K562 (cell line): Measurements from ENCODE around the gene LYPLA2. TPM values are rescaled to one million over a fixed set of nuclear protein-coding genes. Genes with fewer than 3 reads are reported as not detected.

Experiments
- CREM ChIP-seq: IDR thresholded peaks from 2 replicates; pipeline ENCODE4 v1.6.1; 2014; ENCODE audit warnings: antibody characterized with exemption, low read depth
- DACH1 ChIP-seq: fragments of 450-650 bp; IDR thresholded peaks from 2 replicates; pipeline ENCODE4 v1.6.1; 2018; ENCODE audit not compliant: partially characterized antibody
- HDAC8 ChIP-seq: fragments of 450-650 bp; IDR thresholded peaks from 2 replicates; pipeline ENCODE4 v1.6.1; 2016; ENCODE audit warnings: mild to moderate bottlenecking, missing genetic modification characterization, moderate library complexity, missing compliant biosample characterization
- LEF1 ChIP-seq: fragments of 450-650 bp; IDR thresholded peaks from 2 replicates; pipeline ENCODE4 v1.6.1; 2016; ENCODE audit warnings: mild to moderate bottlenecking
- POLR3A ChIP-seq: IDR thresholded peaks from 2 replicates; pipeline ENCODE4 v1.6.1; 2011; ENCODE audit warnings: borderline replicate concordance, mild to moderate bottlenecking, moderate library complexity; ENCODE audit not compliant: insufficient read length, insufficient read depth; ENCODE audit errors: extremely low read depth
- SUPT5H ChIP-seq: fragments of 450-650 bp; IDR thresholded peaks from 2 replicates; pipeline ENCODE4 v1.6.1; 2016
- TAF7 ChIP-seq: fragments of 450-650 bp; IDR thresholded peaks from 2 replicates; pipeline ENCODE4 v1.6.1; 2016; ENCODE audit warnings: missing genetic modification characterization, missing compliant biosample characterization
- ZNF197 ChIP-seq: fragments of 200-800 bp; sonication (Bioruptor generic); IDR thresholded peaks from 2 replicates; pipeline ENCODE4 v1.6.1; 2016; ENCODE audit warnings: low read depth, missing genetic modification characterization, missing compliant biosample characterization
- ZZZ3 ChIP-seq: fragments of 450-650 bp; IDR thresholded peaks from 2 replicates; pipeline ENCODE4 v1.6.1; 2016; ENCODE audit warnings: antibody characterized with exemption, mild to moderate bottlenecking, moderate library complexity
- polyA plus RNA-seq, 8 experiments: library from polyadenylated mRNA; depleted of rRNA in 4 of 8; stranded (reverse) in 5 of 8; unstranded in 3 of 8; fragments of >200 nt; fragmentation: Nextera tagmentation in 2 of 8; fragmentation: Illumina TruSeq in 1 of 8; extraction: Ambion mirVana in 2 of 8; extraction: Trizol in 1 of 8; gene quantifications; 2 replicates each; pipeline versions ENCODE4 v1.2.1 to v1.2.3, GENCODE V29; 2011 to 2014; ENCODE audit warnings: inconsistent platforms in 1 of 8, missing spikeins in 1 of 8
- total RNA-seq, 7 experiments: library from RNA; depleted of rRNA in 6 of 7; stranded (reverse); fragments of >200 nt in 6 of 7; fragmentation: Illumina TruSeq in 2 of 7; extraction: Trizol in 2 of 7; gene quantifications; 2 replicates each; pipeline versions ENCODE4 v1.2.1 to v1.2.3, GENCODE V29; 2011 to 2021; ENCODE audit warnings: low replicate concordance in 1 of 7
- TF ChIP-seq, protein P1 (sequence below): IDR thresholded peaks from 3 replicates; pipeline ENCODE4 v1.6.1; 2011; ENCODE audit warnings: borderline replicate concordance, mild to moderate bottlenecking; ENCODE audit not compliant: insufficient read length, insufficient read depth
- TF ChIP-seq, protein P2 (sequence below), 2 experiments: fragments of 450-650 bp; IDR thresholded peaks; 2 replicates each; pipeline ENCODE4 v1.6.1; 2016; ENCODE audit warnings: mild to moderate bottlenecking in 2 of 2, borderline replicate concordance in 1 of 2, low read depth in 1 of 2, moderate library complexity in 1 of 2
- TF ChIP-seq, protein P3 (sequence below): fragments of 450-650 bp; IDR thresholded peaks from 2 replicates; pipeline ENCODE4 v1.6.1; 2017; ENCODE audit warnings: mild to moderate bottlenecking, moderate library complexity
- TF ChIP-seq, protein P4 (sequence below): fragments of 450-650 bp; IDR thresholded peaks from 2 replicates; pipeline ENCODE4 v1.6.1; 2016; ENCODE audit warnings: missing biosample characterization, missing genetic modification characterization
- TF ChIP-seq, protein P5 (sequence below): sonication (generic); formaldehyde crosslinking; IDR thresholded peaks from 2 replicates; pipeline ENCODE4 v1.9.0; 2022; ENCODE audit warnings: mild to moderate bottlenecking, missing genetic modification reagents

Gene LYPLA2
- total and polyA plus RNA-seq, 9 of the 15 experiments (the other 6 are each of a cell fraction or from before 2014, with no cell fraction given) = 3.9 to 128 (median 60.1) TPM

DNA sequence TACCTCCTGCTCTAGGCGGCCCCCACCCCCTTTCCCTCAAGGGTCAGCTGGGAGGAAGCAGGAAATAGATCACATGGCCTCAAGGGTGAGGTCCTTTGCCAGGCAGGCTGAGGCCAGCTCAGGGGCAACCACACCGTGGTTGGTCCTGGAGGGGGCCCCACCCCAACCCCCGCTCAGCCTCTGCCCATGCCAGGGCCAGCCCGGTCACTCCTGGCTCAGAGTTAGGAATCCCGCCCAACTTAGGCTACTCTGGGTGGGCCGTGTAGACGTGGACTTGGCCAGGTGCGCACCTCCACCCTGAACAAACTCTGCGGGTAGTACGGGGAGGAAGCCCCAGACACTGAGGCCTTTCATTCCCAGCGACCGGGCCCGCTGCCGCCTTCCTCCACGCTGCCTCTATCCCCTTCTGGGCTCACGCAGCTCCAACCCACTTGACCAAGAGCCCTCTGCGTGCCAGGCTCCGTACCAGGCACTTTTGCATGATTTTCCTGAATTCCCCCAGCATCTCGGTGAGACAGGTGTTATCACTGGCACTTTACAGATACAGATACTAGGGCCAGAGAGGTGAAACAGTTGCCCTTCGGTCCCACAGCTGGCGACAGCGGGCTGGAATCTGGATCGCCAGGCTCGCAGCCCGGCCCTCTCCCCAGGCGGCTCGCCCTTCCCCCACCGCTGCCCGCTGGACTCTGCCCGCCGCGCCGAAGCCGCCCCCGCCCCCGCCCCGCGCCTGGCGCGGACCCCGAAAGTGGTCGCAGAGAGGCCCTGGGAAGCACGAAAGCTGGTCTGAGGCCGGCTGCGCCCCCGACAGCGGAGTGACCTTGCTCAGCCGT is 8.8 kb downstream of the LYPLA2 start (continued):
- TF ChIP-seq CREM (peak; percentile 25; the same call in 1 of the 2 replicates), POLR3A (no peak), LEF1 (0 out of 2 replicates have a peak, but pooled peaks have one; percentile 19), ZNF197 (no peak), TAF7 (tag) (0 out of 2 replicates have a peak, but pooled peaks have one; percentile 12), ZZZ3 (no peak), DACH1 (peak; percentile 89), HDAC8 (tag) (0 out of 2 replicates have a peak, but pooled peaks have one; percentile 19), SUPT5H (peak; percentile 80)
- TF ChIP-seq, protein P1, sequence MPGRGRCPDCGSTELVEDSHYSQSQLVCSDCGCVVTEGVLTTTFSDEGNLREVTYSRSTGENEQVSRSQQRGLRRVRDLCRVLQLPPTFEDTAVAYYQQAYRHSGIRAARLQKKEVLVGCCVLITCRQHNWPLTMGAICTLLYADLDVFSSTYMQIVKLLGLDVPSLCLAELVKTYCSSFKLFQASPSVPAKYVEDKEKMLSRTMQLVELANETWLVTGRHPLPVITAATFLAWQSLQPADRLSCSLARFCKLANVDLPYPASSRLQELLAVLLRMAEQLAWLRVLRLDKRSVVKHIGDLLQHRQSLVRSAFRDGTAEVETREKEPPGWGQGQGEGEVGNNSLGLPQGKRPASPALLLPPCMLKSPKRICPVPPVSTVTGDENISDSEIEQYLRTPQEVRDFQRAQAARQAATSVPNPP = no peak
- TF ChIP-seq, protein P2, sequence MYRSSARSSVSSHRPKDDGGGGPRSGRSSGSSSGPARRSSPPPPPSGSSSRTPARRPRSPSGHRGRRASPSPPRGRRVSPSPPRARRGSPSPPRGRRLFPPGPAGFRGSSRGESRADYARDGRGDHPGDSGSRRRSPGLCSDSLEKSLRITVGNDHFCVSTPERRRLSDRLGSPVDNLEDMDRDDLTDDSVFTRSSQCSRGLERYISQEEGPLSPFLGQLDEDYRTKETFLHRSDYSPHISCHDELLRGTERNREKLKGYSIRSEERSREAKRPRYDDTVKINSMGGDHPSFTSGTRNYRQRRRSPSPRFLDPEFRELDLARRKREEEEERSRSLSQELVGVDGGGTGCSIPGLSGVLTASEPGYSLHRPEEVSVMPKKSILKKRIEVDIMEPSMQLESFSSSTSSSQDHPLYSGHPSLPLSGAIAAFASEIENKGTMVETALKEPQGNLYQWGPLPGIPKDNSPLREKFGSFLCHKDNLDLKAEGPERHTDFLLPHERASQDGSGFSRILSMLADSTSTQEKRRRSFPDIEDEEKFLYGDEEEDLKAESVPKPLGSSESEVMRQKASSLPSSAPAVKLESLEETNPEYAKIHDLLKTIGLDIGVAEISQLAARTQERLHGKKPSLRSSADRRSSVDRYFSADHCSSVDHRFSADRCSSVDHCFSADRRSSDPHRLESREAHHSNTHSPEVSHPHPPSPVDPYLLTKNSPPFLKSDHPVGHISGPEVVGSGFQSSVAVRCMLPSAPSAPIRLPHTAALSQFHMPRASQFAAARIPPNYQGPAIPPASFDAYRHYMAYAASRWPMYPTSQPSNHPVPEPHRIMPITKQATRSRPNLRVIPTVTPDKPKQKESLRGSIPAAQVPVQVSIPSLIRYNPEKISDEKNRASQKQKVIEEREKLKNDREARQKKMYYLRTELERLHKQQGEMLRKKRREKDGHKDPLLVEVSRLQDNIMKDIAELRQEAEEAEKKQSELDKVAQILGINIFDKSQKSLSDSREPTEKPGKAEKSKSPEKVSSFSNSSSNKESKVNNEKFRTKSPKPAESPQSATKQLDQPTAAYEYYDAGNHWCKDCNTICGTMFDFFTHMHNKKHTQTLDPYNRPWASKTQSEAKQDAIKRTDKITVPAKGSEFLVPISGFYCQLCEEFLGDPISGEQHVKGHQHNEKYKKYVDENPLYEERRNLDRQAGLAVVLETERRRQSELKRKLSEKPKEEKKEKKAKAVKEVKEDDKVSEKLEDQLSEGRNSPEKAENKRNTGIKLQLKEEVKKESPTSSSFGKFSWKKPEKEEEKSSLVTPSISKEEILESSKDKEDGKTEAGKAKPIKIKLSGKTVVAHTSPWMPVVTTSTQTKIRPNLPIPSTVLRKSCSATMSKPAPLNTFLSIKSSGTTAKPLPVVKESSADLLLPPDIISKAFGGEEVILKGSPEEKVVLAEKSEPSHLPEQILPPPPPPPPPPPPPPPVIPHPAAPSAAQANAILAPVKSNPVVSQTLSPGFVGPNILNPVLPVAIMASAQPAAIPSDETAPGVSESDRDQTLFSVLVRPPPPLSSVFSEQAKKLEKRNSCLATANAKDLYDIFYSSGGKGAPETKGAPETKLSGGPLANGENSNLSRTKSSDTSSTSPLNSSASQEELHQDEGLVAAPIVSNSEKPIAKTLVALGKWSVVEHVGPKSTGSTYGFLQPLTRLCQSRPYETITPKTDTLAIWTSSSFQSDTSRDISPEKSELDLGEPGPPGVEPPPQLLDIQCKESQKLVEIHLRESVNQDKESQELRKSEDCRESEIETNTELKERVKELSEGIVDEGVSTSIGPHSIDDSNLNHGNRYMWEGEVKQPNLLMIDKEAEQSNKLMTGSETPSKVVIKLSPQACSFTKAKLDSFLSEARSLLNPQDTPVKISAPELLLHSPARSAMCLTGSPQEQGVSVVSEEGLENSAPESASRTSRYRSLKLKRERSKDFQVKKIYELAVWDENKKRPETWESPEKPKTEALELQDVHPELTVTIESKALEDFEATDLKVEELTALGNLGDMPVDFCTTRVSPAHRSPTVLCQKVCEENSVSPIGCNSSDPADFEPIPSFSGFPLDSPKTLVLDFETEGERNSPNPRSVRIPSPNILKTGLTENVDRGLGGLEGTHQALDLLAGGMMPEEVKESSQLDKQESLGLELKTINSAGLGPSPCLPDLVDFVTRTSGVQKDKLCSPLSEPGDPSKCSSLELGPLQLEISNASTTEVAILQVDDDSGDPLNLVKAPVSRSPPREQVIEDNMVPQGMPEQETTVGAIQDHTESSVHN (IDR thresholded peaks at IDR 0.05; ENCODE audit: borderline replicate concordance in 1 of 2, low read depth in 1 of 2) = 0 out of 4 replicates have a peak, but pooled peaks of 1 of the 2 experiments have one; percentile 36
- TF ChIP-seq, protein P3, sequence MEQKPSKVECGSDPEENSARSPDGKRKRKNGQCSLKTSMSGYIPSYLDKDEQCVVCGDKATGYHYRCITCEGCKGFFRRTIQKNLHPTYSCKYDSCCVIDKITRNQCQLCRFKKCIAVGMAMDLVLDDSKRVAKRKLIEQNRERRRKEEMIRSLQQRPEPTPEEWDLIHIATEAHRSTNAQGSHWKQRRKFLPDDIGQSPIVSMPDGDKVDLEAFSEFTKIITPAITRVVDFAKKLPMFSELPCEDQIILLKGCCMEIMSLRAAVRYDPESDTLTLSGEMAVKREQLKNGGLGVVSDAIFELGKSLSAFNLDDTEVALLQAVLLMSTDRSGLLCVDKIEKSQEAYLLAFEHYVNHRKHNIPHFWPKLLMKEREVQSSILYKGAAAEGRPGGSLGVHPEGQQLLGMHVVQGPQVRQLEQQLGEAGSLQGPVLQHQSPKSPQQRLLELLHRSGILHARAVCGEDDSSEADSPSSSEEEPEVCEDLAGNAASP = no peak
- TF ChIP-seq, protein P4, sequence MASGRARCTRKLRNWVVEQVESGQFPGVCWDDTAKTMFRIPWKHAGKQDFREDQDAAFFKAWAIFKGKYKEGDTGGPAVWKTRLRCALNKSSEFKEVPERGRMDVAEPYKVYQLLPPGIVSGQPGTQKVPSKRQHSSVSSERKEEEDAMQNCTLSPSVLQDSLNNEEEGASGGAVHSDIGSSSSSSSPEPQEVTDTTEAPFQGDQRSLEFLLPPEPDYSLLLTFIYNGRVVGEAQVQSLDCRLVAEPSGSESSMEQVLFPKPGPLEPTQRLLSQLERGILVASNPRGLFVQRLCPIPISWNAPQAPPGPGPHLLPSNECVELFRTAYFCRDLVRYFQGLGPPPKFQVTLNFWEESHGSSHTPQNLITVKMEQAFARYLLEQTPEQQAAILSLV (tag) = no peak
- TF ChIP-seq, protein P5, sequence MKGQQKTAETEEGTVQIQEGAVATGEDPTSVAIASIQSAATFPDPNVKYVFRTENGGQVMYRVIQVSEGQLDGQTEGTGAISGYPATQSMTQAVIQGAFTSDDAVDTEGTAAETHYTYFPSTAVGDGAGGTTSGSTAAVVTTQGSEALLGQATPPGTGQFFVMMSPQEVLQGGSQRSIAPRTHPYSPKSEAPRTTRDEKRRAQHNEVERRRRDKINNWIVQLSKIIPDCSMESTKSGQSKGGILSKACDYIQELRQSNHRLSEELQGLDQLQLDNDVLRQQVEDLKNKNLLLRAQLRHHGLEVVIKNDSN (CRISPR knock-in tag) = peak; percentile 92
